GM19467 (cell line): ENCODE data around the gene TSC2.
"Not testable (repeated sequence)": the region's sequence is repeated elsewhere in the genome, so short reads cannot be mapped to it uniquely, and the experiment has no call there.

Experiments
- ATAC-seq: cut with Tn5 transposase; IDR thresholded peaks from one replicate; pipeline ENCODE4 v1.9.1; 2021; ENCODE audit warnings: mild to moderate bottlenecking, moderate library complexity; ENCODE audit not compliant: unreplicated experiment

TSC2 gene

DNA sequence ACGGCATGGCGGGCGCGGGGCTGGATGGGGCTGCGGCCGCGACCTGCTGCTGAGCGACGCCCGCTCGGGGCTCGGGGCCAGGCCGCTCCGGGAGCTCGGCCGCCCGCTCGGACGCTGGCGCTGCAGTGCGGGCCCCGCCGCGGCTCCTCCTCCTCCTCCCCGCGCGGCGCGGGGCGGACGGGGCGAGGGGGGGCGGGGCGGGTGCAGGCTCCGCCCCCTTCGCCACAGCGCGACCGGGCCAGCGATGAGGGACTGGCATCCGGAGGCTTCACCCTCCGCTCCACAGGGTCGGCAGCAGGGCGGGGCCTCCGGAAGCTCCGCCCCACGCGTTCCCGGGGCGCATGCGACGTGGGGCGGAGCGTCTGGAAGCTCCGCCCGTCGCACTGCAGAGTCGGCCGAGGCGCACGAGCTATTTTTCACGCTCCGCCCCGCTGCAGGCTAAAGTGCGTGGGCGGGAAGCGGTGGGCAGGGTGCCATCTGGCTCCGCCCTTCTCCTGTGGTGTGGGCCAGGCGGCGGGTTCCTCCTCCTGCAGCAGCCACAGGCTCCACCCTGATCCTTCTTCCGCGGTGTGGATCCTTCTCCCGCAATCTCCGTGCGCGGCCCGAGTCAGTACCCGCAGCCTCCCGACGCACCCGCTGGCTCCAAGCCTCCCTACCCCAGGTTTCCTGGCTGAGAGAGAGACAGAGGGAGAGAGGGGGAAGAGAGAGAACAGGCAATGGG, 88.1 kb downstream of the TSC2 start, which contains the start of gene PKD1:
Gene PKD1 (minus strand): TSS at position 129 of the 721 bp plus-strand sequence. CDS start 209 bp downstream, outside the sequence.
- not testable (repeated sequence) for ATAC-seq
